Stimulated activated CD4-positive, alpha-beta T cell treated with anti-CD3 and anti-CD28 coated beads, TNF-alpha, amount 100 ng/mL, for 1 hour (primary cell): ENCODE data around the gene CASP8.
"Not testable (repeated sequence)": the region's sequence is repeated elsewhere in the genome, so short reads cannot be mapped to it uniquely, and the experiment has no call there.

Experiments
- DNase-seq, 3 donors: peaks; one replicate each; pipeline ENCODE4 v3.0.0-alpha.2; 2020; ENCODE audit warnings: low read depth in 3 of 3, low spot score in 1 of 3

Gene CASP8

GRCh38 chr2:201269764-201270163 is 9.4 kb downstream of the CASP8 start:
- no peak for DNase-seq

- no peak for DNase-seq
Observed at GRCh38 chr2:201270293-201271001, 10.1 kb downstream of the CASP8 start.

- no peak for DNase-seq
Observed at GRCh38 chr2:201271917-201272316, 11.6 kb downstream of the CASP8 start.

GRCh38 chr2:201273330-201273983 is 13.1 kb downstream of the CASP8 start:
- DNase-seq = no peak

GRCh38 chr2:201275069-201275468 is 14.7 kb downstream of the CASP8 start:
- no peak for DNase-seq

- no peak for DNase-seq
Observed at GRCh38 chr2:201275990-201276389, 15.7 kb downstream of the CASP8 start.

GRCh38 chr2:201276511-201276910 is 16.2 kb downstream of the CASP8 start:
- no peak for DNase-seq

- DNase-seq = no peak
Observed at GRCh38 chr2:201279079-201279478, 18.7 kb downstream of the CASP8 start.

- no peak for DNase-seq
Observed at GRCh38 chr2:201280191-201281040, 20.1 kb downstream of the CASP8 start.

- no peak for DNase-seq
Observed at GRCh38 chr2:201285499-201285898, 25.2 kb downstream of the CASP8 start.

GRCh38 chr2:201290457-201291148 is 30.3 kb downstream of the CASP8 start:
- DNase-seq = not testable (repeated sequence)

- no peak for DNase-seq
Observed at GRCh38 chr2:201298462-201299052, 38.2 kb downstream of the CASP8 start.

- not testable (repeated sequence) for DNase-seq
Observed at GRCh38 chr2:201299929-201300328, 39.6 kb downstream of the CASP8 start.

GRCh38 chr2:201307876-201308275 is 47.5 kb downstream of the CASP8 start:
- DNase-seq = no peak

- DNase-seq = no peak
Observed at GRCh38 chr2:201308914-201309313, 48.6 kb downstream of the CASP8 start.

GRCh38 chr2:201313362-201313761 is 53.0 kb downstream of the CASP8 start:
- no peak for DNase-seq

- no peak for DNase-seq
Observed at GRCh38 chr2:201319511-201319910, 59.2 kb downstream of the CASP8 start.

GRCh38 chr2:201320257-201320656 is 59.9 kb downstream of the CASP8 start:
- no peak for DNase-seq

GRCh38 chr2:201320701-201321100 is 60.4 kb downstream of the CASP8 start:
- DNase-seq = no peak

- DNase-seq = no peak
Observed at GRCh38 chr2:201322772-201323171, 62.4 kb downstream of the CASP8 start.

GRCh38 chr2:201327678-201328077 is 67.3 kb downstream of the CASP8 start:
- DNase-seq = no peak
